ENCODE results near the gene CCT6B. TPM values are rescaled to one million over a fixed set of nuclear protein-coding genes. Genes with fewer than 3 reads are reported as not detected.

The CCT6B gene
- total RNA-seq, 1 experiment from 2014 or later = 1.1 TPM

DNA sequence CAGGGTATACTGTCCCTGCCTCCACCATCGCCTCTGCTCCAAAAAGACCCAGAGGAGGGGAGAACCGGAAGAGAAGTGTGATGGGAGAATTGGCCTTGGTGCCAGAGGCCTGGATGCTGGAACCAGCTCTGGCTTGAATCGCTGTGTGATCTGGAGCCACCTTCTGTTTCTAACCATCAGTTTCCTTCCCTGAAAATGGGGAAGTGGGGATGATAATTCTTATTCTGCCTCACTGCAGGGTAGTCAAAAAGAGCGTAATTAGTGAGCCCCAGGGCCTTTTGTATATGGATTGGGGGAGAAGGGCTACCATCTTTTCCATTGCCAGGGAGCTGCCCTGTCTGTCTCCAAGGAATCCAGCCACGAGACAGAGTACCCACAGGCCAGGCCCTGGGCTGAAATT lies 52.2 kb downstream of the CCT6B start:
- H3K9me3 ChIP-seq (ENCODE audit: control insufficient read depth in 1 of 2, insufficient read depth in 1 of 2, low read depth in 1 of 2, low read length in 2 of 2) = no peaks in the 10 kb centered on the region
- ATAC-seq = no peak
- no peaks in the 10 kb centered on the region for H3K4me1 ChIP-seq (ENCODE audit: control insufficient read depth in 1 of 2, insufficient read depth in 2 of 2, low read length in 2 of 2)
- no peaks in the 10 kb centered on the region for H3K79me2 ChIP-seq (ENCODE audit: insufficient read depth, low read length)
- H3K27me3 ChIP-seq (ENCODE audit: insufficient read depth, low read length) = peaks cover 18% of the 10 kb centered on the region
- TF ChIP-seq CBX3 (IDR thresholded peaks at IDR 0.05; ENCODE audit: low read depth) (no peak), ZFX (IDR thresholded peaks at IDR 0.05) (no peak), EZH2phosphoT487 (IDR thresholded peaks at IDR 0.05; ENCODE audit: borderline replicate concordance) (no peak), TCF7L2 (IDR thresholded peaks at IDR 0.05; ENCODE audit: borderline replicate concordance, extremely low read depth, insufficient read depth, insufficient read length) (no peak), EGR1 (IDR thresholded peaks at IDR 0.05; ENCODE audit: low read depth) (no peak), JUND (IDR thresholded peaks at IDR 0.05) (no peak), YY1 (IDR thresholded peaks at IDR 0.05; ENCODE audit: extremely low read depth, insufficient replicate concordance, low read depth, low read length) (no peak)
- TF ChIP-seq, protein P1, sequence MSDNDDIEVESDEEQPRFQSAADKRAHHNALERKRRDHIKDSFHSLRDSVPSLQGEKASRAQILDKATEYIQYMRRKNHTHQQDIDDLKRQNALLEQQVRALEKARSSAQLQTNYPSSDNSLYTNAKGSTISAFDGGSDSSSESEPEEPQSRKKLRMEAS (IDR thresholded peaks at IDR 0.05) = no peak
- POLR2A ChIA-PET = no interaction called here
- intact Hi-C loops (cut with micrococcal nuclease) = no loop called here
- no peaks in the 10 kb centered on the region for H4K20me1 ChIP-seq (ENCODE audit: insufficient read depth)
- CTCF ChIA-PET = no interaction called here
- H3K27ac ChIP-seq (ENCODE audit: low read depth, low read length) = no peak overlapping the region
- H2AFZ ChIP-seq (ENCODE audit: low read depth, low read length, poor library complexity, severe bottlenecking) = no peak overlapping the region
- H3K36me3 ChIP-seq (ENCODE audit: control insufficient read depth in 1 of 2, insufficient read depth in 2 of 2, low read length in 2 of 2) = no peaks in the 10 kb centered on the region
- no peak overlapping the region for H3K9ac ChIP-seq (ENCODE audit: low read length)
- DNase-seq (ENCODE audit: low read depth, low spot score) = no peak
- BruUV-seq (replicated peaks) = no TSS peak
- no peaks in the 10 kb centered on the region for H3K9me2 ChIP-seq (ENCODE audit: insufficient read depth)
- RAD21 ChIA-PET (ENCODE audit: low non-redundant PET in 1 of 2, low total read pairs in 2 of 2, uncharacterized antibody in 2 of 2, unreplicated experiment in 2 of 2) = no interaction called here
- H3K4me2 ChIP-seq (ENCODE audit: low read length) = no peak overlapping the region
- no peak overlapping the region for H3K4me3 ChIP-seq (replicated peaks in 1 of 2; ENCODE audit: low read depth in 1 of 2, low read length in 2 of 2)

DNA sequence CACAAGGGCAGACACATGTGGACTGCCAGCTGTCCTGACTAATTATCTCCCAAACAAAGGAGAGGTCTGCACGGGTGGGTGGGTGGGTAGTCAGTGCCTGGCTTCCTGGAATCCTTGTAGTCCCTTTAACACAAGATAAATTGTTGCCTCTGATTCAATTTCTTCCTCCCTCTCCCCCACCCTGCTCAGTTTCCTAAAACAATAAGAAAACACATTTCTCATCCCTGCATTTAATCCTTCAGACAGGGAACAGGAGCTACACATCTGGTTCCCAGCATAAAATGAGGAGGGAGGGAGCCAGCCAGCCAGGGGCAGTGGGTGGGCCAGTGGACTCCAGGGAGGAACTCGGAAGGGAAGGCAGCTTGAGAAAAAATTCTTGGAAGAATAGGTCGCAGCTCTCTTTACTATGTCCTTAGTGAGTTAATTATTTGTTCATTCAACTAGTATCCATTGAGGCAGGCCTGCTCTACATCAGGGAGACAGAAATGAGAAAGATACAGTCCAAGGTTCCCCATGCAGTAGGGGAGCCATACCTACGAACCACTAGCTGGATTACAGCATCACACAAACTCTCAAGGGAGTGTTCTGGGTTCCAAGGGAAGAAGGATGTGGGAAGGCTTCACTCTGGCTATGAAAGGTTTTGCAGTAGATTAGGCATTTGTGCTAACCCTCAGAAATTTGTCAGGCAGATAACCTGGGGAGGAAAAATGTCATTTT lies 58.3 kb downstream of the CCT6B start:
- no peak for DNase-seq (ENCODE audit: low read depth, low spot score)
- no peak overlapping the region for H3K4me2 ChIP-seq (ENCODE audit: low read length)
- no peaks in the 10 kb centered on the region for H3K36me3 ChIP-seq (ENCODE audit: control insufficient read depth in 1 of 2, insufficient read depth in 2 of 2, low read length in 2 of 2)
- no peaks in the 10 kb centered on the region for H3K9me3 ChIP-seq (ENCODE audit: control insufficient read depth in 1 of 2, insufficient read depth in 1 of 2, low read depth in 1 of 2, low read length in 2 of 2)
- no peaks in the 10 kb centered on the region for H4K20me1 ChIP-seq (ENCODE audit: insufficient read depth)
- peaks cover 73% of the 10 kb centered on the region for H3K27me3 ChIP-seq (ENCODE audit: insufficient read depth, low read length)
- H3K9ac ChIP-seq (ENCODE audit: low read length) = no peak overlapping the region
- H3K27ac ChIP-seq (ENCODE audit: low read depth, low read length) = no peak overlapping the region
- no TSS peak for BruUV-seq (replicated peaks)
- CTCF ChIA-PET = no interaction called here
- no peaks in the 10 kb centered on the region for H3K4me1 ChIP-seq (ENCODE audit: control insufficient read depth in 1 of 2, insufficient read depth in 2 of 2, low read length in 2 of 2)
- POLR2A ChIA-PET = no interaction called here
- no peaks in the 10 kb centered on the region for H3K9me2 ChIP-seq (ENCODE audit: insufficient read depth)
- H3K79me2 ChIP-seq (ENCODE audit: insufficient read depth, low read length) = no peaks in the 10 kb centered on the region
- H2AFZ ChIP-seq (ENCODE audit: low read depth, low read length, poor library complexity, severe bottlenecking) = no peak overlapping the region
- no peak for ATAC-seq
- intact Hi-C loops (cut with micrococcal nuclease) = no loop called here
- RAD21 ChIA-PET (ENCODE audit: low non-redundant PET in 1 of 2, low total read pairs in 2 of 2, uncharacterized antibody in 2 of 2, unreplicated experiment in 2 of 2) = no interaction called here
- H3K4me3 ChIP-seq (replicated peaks in 1 of 2; ENCODE audit: low read depth in 1 of 2, low read length in 2 of 2) = no peak overlapping the region
- no peak for TF ChIP-seq YY1 (IDR thresholded peaks at IDR 0.05; ENCODE audit: extremely low read depth, insufficient replicate concordance, low read depth, low read length)
- TF ChIP-seq CEBPB (IDR thresholded peaks at IDR 0.05; ENCODE audit: low read depth) = no peak
- TF ChIP-seq EGR1 (IDR thresholded peaks at IDR 0.05; ENCODE audit: low read depth) = no peak
- TF ChIP-seq, protein P1 (IDR thresholded peaks at IDR 0.05) = no peak
- no peak for TF ChIP-seq FOSL1 (IDR thresholded peaks at IDR 0.05; ENCODE audit: low read depth)
- TF ChIP-seq, protein P2, sequence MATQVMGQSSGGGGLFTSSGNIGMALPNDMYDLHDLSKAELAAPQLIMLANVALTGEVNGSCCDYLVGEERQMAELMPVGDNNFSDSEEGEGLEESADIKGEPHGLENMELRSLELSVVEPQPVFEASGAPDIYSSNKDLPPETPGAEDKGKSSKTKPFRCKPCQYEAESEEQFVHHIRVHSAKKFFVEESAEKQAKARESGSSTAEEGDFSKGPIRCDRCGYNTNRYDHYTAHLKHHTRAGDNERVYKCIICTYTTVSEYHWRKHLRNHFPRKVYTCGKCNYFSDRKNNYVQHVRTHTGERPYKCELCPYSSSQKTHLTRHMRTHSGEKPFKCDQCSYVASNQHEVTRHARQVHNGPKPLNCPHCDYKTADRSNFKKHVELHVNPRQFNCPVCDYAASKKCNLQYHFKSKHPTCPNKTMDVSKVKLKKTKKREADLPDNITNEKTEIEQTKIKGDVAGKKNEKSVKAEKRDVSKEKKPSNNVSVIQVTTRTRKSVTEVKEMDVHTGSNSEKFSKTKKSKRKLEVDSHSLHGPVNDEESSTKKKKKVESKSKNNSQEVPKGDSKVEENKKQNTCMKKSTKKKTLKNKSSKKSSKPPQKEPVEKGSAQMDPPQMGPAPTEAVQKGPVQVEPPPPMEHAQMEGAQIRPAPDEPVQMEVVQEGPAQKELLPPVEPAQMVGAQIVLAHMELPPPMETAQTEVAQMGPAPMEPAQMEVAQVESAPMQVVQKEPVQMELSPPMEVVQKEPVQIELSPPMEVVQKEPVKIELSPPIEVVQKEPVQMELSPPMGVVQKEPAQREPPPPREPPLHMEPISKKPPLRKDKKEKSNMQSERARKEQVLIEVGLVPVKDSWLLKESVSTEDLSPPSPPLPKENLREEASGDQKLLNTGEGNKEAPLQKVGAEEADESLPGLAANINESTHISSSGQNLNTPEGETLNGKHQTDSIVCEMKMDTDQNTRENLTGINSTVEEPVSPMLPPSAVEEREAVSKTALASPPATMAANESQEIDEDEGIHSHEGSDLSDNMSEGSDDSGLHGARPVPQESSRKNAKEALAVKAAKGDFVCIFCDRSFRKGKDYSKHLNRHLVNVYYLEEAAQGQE (IDR thresholded peaks at IDR 0.05; ENCODE audit: low read depth) = no peak
- TF ChIP-seq SP1 (IDR thresholded peaks at IDR 0.05; ENCODE audit: low read depth) = no peak
- no peak for TF ChIP-seq RAD21 (IDR thresholded peaks at IDR 0.05; ENCODE audit: low read depth)
- TF ChIP-seq CBX3 (IDR thresholded peaks at IDR 0.05; ENCODE audit: low read depth) = no peak
- no peak for TF ChIP-seq EZH2 (IDR thresholded peaks at IDR 0.05)
- TF ChIP-seq ELF1 (IDR thresholded peaks at IDR 0.05; ENCODE audit: borderline replicate concordance, low read depth) = no peak
- no peak for TF ChIP-seq POLR2A (IDR thresholded peaks at IDR 0.05; ENCODE audit: borderline replicate concordance, extremely low read depth, insufficient read depth, insufficient read length)
- no peak for TF ChIP-seq SRF (IDR thresholded peaks at IDR 0.05; ENCODE audit: low read depth)
- TF ChIP-seq, protein P3, sequence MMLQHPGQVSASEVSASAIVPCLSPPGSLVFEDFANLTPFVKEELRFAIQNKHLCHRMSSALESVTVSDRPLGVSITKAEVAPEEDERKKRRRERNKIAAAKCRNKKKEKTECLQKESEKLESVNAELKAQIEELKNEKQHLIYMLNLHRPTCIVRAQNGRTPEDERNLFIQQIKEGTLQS (IDR thresholded peaks at IDR 0.05) = no peak
- no peak for TF ChIP-seq POLR2AphosphoS5 (IDR thresholded peaks at IDR 0.05; ENCODE audit: low read depth, low read length)
- TF ChIP-seq JUND (IDR thresholded peaks at IDR 0.05) = no peak
